Peyer's patch (tissue), 4 donors: ENCODE measurements around the gene LRRC42. TPM values are rescaled to one million over a fixed set of nuclear protein-coding genes. Genes with fewer than 3 reads are reported as not detected.

ENCODE experiments used
- DNase-seq, 3 donors: peaks; one replicate each; pipeline ENCODE4 v3.0.0-alpha.2; 2017 to 2019
- H3K27ac ChIP-seq, 4 donors: fragments of 200-600 bp; sonication (generic); one replicate each; pipeline ENCODE4 v1.5.1; 2016 to 2019
- H3K27me3 ChIP-seq, 2 donors: fragments of 200-600 bp; sonication (generic); one replicate each; pipeline ENCODE4 v1.5.1; 2019
- H3K36me3 ChIP-seq, 3 donors: fragments of 200-600 bp; sonication (generic); one replicate each; pipeline ENCODE4 v1.5.1; 2016 to 2019
- H3K4me1 ChIP-seq, 4 donors: fragments of 200-600 bp; sonication (generic); one replicate each; pipeline ENCODE4 v1.5.1; 2016 to 2019
- H3K4me3 ChIP-seq, 4 donors: fragments of 200-600 bp; sonication (generic); 1 replicate in 3 of 4; 2 replicates in 1 of 4; pipeline ENCODE4 v1.5.1; 2016 to 2019; ENCODE audit warnings: mild to moderate bottlenecking in 1 of 4
- H3K9me3 ChIP-seq, 4 donors: fragments of 200-600 bp; sonication (generic); one replicate each; pipeline ENCODE4 v1.5.1; 2016 to 2019; ENCODE audit warnings: mild to moderate bottlenecking in 1 of 4
- CTCF ChIP-seq, 6 experiments: fragments of 450-650 bp in 4 of 6; fragments of 200-600 bp in 2 of 6; sonication (generic) in 1 of 6; IDR thresholded peaks; one replicate each; pipeline ENCODE4 v1.5.1; 2017 to 2019; ENCODE audit warnings: antibody characterized with exemption in 6 of 6, mild to moderate bottlenecking in 3 of 6, moderate library complexity in 1 of 6
- POLR2A ChIP-seq, 2 donors: fragments of 450-650 bp; IDR thresholded peaks; one replicate each; pipeline ENCODE4 v1.5.1; 2017; ENCODE audit warnings: antibody characterized with exemption in 2 of 2, mild to moderate bottlenecking in 2 of 2, moderate library complexity in 2 of 2
- total RNA-seq, 4 donors: library from RNA; depleted of rRNA; stranded (reverse); fragments of >200 nt; gene quantifications; one replicate each; pipeline ENCODE4 v1.1.0, GENCODE V29; 2016

Gene LRRC42
- total RNA-seq, 4 donors from 2014 or later = 8.9 to 20.6 (median 9.7) TPM

DNA sequence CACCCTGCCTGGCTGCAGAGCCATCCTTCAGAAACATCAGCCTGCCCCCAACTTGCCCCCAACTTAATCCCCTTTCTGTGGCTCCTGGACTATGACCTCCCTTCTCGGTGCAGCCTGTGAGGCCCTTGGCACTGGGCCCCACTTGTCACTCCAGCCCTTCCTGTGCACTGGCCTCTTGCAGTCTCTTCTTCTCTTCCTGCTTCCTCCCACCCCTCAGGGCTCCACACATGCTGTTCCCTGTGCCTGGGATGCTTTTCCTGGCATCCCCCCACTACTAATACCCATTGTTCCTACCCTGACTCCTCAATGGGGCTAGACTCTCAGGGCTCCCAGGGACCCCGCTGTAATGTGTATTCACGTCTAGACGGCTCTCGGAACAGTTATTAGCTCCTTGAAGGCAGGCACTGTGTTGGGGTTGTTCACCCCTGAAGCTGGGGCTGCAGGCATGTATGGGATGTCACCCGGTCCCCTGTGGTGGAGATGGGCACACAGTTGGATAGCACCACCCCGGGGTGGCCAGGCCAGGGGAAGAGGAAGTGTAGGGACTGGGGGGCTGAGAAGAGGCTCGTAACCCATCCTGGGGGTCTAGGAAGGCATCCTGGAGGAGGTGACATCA lies 67.4 kb downstream of the LRRC42 start:
- no peak overlapping the region for H3K4me3 ChIP-seq
- no peak for TF ChIP-seq CTCF (IDR thresholded peaks at IDR 0.05)
- TF ChIP-seq POLR2A (IDR thresholded peaks at IDR 0.05) = no peak
- H3K27me3 ChIP-seq = no peaks in the 10 kb centered on the region
- H3K36me3 ChIP-seq = no peaks in the 10 kb centered on the region
- peaks cover 0 to 8% (median 0%) of the 10 kb centered on the region in 4 donors for H3K4me1 ChIP-seq
- no peak overlapping the region for H3K27ac ChIP-seq
- no peaks in the 10 kb centered on the region for H3K9me3 ChIP-seq
- no peak for DNase-seq

- H3K4me1 ChIP-seq = peaks cover 0 to 8% (median 0%) of the 10 kb centered on the region in 4 donors
- TF ChIP-seq POLR2A (IDR thresholded peaks at IDR 0.05) (no peak), CTCF (IDR thresholded peaks at IDR 0.05) (no peak)
- H3K4me3 ChIP-seq = no peak overlapping the region
- H3K36me3 ChIP-seq = no peaks in the 10 kb centered on the region
- no peak for DNase-seq
- no peaks in the 10 kb centered on the region for H3K9me3 ChIP-seq
- no peak overlapping the region for H3K27ac ChIP-seq
- H3K27me3 ChIP-seq = no peaks in the 10 kb centered on the region
Observed at GRCh38 chr1:54014009-54014629, 68.0 kb downstream of the LRRC42 start.

- TF ChIP-seq POLR2A (IDR thresholded peaks at IDR 0.05) = no peak
- TF ChIP-seq CTCF (IDR thresholded peaks at IDR 0.05) = no peak
- peaks cover 0 to 8% (median 0%) of the 10 kb centered on the region in 4 donors for H3K4me1 ChIP-seq
- DNase-seq = peak in 1 of 3 donors; percentile 66
- no peak overlapping the region for H3K27ac ChIP-seq
- no peaks in the 10 kb centered on the region for H3K36me3 ChIP-seq
- H3K27me3 ChIP-seq = no peaks in the 10 kb centered on the region
- H3K9me3 ChIP-seq = no peaks in the 10 kb centered on the region
- H3K4me3 ChIP-seq = no peak overlapping the region
Observed at GRCh38 chr1:54016343-54017282, 70.5 kb downstream of the LRRC42 start.

Other genes starting within 250 kb of the LRRC42 start
- gene GLIS1, start 207.2 kb upstream of the LRRC42 start, total RNA-seq = 1 to 10 TPM in 1 of 4 donors, under 1 TPM in 2, not detected in 1; 0.54 to 1.7 (median 0.66) TPM
- gene NDC1, start 108.1 kb upstream of the LRRC42 start, total RNA-seq = 1 to 10 TPM; 4.2 to 8.3 (median 6.7) TPM
- gene YIPF1, start 56.6 kb upstream of the LRRC42 start, total RNA-seq = 10 to 100 TPM; 10.7 to 35.9 (median 20.4) TPM
- gene DIO1, start 52.2 kb upstream of the LRRC42 start, total RNA-seq = not detected
- 10 to 100 TPM; 13.8 to 42.9 (median 27.1) TPM for gene IFT25, start 651 bp upstream of the LRRC42 start, total RNA-seq
- not detected for gene LDLRAD1, start 71.8 kb downstream of the LRRC42 start, total RNA-seq
- gene TMEM59, start 106.9 kb downstream of the LRRC42 start, total RNA-seq = 100 to 1,000 TPM in 3 of 4 donors, 10 to 100 TPM in 1; 70.1 to 537 (median 210) TPM
- gene TCEANC2, start 107.3 kb downstream of the LRRC42 start, total RNA-seq = 1 to 10 TPM; 3.0 to 6.6 (median 5.3) TPM
- not detected for gene CDCP2, start 206.7 kb downstream of the LRRC42 start, total RNA-seq